ENCODE results near the gene STK33.

DNA sequence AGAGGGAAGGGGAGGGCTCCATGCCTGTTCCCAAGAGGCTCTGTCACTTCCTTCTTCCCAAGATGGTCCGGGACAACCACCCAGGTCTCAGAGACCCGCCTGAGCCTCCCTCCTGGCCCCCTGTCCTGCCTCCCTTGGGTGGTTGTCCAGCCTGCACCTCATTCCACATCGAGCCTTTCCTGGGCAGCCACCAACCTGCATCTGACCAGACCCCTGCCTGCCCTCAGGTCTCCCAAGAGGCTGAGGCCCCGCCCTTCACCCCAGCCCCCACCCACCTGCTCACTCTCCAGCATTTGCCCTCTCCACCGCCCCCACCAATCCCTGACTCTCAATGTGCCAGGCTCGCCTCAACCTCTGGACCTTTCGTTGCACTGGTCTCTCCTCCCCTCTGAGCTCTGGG, 232.8 kb downstream of the STK33 start:
- TF ChIP-seq ZNF274 (IDR thresholded peaks at IDR 0.05; ENCODE audit: low read depth, low read length) (no peak), SUZ12 (IDR thresholded peaks at IDR 0.05; ENCODE audit: extremely low read depth, insufficient read depth, insufficient read length) (no peak), YY1 (IDR thresholded peaks at IDR 0.05; ENCODE audit: insufficient read depth, insufficient read length) (no peak)

Measured in NT2/D1 (cell line).